GM19452 (cell line): ENCODE results near the gene C21orf91.
A peak's percentile ranks its signal among the peaks of the same experiment; 100 is the strongest.
"Not testable (repeated sequence)": the region's sequence is repeated elsewhere in the genome, so short reads cannot be mapped to it uniquely, and the experiment has no call there.

ENCODE experiments used
- ATAC-seq: cut with Tn5 transposase; IDR thresholded peaks from one replicate; pipeline ENCODE4 v1.9.1; 2021; ENCODE audit not compliant: unreplicated experiment

The C21orf91 gene

DNA sequence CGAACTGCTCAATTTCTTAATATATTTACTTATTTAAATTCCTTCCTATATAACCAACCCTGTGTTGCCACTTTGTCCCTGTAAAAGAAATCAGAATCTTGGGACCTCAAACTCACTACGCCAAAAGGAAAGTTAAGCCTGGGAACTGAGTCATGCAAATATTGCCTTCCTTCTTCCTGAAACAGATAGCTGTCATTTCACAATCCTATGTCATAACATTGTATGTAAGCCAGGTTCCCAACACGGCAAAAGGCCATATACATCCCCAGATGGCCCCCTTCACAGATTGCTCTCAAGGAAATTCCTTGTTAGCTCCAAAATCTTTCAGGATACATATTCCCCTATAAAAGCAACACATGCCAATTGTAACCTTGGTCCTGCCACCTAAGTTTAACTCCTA is 39.7 kb downstream of the C21orf91 start:
- ATAC-seq: no peak

DNA sequence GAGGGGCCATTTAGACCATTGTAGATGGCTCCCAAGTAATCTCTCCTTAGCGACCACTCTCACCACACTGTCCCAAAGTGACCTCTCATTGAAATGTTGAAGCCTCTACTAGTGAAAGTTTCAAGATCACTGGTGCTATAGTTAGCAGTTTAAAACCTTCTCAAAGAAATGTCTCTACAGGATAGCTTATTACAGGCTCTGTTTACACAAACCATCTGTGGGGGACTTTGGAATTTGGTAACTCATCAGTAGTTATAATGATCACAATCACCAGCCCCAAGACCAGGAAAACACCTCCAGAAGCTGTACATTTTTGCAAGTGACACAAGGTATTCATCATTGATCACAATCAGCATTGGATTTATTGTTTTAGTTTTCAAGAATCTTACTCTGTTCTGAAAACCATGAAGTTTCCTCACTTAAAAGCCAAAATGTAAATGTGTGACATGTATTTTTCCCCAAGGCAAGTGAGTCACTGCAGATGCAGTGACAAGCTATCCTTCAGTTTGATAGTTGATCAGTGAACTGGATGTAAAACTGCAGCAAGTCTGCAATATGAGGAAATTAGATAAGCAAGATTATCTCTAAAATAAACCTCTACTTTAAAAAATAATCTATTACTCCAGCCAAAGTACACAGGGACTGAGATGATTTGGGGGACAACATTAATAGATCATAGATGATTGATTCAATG is 41.9 kb downstream of the C21orf91 start:
- no peak for ATAC-seq

GRCh38 chr21:17775431-17776126 is 43.6 kb downstream of the C21orf91 start:
- peak; percentile 67 for ATAC-seq

- ATAC-seq: not testable (repeated sequence)
Measured at GRCh38 chr21:17775021-17775420, 44.1 kb downstream of the C21orf91 start.

DNA sequence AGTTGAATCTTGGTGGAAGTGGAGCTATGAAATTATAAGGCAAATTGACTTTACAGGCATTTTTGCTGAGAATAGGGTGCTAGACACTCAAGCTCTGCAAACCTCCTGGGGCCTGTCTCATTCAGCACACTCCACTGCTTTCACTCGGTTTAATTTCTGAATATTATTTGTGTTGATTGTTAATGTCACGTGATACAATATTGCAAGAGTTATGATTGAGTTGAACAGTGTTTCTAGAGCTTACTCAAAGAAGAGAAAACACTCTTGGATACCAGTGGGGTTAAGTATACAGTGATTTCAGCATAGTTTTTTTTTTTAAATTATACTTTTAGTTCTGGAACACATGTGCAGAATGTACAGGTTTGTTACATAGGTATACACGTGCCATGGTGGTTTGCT is 49.7 kb downstream of the C21orf91 start:
- ATAC-seq: no peak

GRCh38 chr21:17768840-17769446 is 50.2 kb downstream of the C21orf91 start:
- ATAC-seq: no peak

GRCh38 chr21:17765207-17765606 is 53.9 kb downstream of the C21orf91 start:
- ATAC-seq: no peak

- ATAC-seq: no peak
Measured at GRCh38 chr21:17763288-17764037, 55.7 kb downstream of the C21orf91 start.

DNA sequence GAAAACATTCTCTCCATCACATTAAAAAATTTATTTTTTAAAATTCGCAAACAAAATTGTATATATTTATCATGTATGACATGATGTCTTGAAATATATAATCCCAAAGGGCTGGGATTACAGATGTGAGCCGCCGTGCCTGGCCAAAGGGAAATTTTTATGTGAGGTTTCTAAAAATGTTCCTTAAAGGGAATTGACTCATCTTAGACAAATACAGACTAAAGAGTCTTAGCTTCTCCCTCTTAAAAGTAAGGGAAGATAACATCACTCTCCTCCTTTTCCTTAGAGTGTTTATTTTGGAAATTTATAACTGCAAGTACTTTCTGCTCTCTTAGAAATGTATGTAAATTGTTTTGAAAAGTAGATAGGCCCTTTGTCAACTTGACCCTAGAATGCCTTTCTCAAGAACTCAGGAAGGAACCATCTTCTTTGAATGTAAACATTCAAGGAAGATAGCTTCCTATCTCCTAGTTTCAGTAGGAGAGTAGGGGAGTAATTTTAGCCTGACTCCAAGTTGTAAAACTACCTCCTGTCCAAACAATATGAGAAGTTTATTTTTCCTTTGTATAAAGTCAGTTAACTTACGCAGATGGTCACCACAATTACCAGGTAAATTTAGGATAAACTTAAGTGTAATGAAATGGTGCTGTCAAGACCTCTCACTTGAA is 59.5 kb downstream of the C21orf91 start:
- ATAC-seq: no peak

GRCh38 chr21:17758683-17759082 is 60.5 kb downstream of the C21orf91 start:
- no peak for ATAC-seq

GRCh38 chr21:17757671-17758070 is 61.5 kb downstream of the C21orf91 start:
- ATAC-seq: no peak

DNA sequence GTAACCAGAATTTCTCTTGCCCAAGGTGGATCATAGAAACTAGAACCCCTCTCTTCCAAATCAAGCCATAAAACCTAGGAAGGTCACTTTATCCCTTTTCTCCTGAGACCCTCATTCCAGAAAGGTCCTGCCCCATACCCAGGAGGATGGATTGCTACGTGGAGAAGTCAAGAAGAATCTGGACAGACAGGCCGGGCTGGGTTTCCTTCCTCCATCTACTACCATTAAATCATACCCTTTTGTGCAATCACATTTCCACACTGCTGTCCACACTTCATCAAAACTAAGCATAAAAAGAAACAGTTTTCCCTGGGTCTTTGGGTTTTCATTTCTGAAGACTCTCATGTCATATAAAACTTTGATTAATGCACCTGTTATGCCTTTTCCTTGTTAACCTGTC is 65.4 kb downstream of the C21orf91 start:
- ATAC-seq: no peak

DNA sequence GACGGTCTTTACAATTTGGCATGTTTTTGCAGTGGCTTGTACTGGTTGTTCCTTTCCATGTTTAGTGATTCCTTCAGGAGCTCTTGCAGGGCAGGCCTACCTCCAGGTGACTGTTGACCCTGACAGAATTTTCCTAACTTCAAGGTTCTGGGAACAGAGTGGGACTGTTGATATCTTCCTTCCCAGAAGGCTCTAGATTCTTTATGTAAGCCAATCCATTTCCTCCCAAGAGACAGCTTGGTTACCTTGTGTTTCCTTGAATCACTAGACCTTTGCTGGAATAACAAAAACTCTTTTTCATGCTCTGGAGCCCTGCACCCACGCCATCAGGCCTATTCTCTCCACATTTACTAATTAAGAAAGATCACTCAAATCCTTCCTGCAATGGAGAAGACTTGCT is 67.0 kb downstream of the C21orf91 start:
- ATAC-seq: no peak

- no peak for ATAC-seq
Measured at GRCh38 chr21:17746920-17747319, 72.2 kb downstream of the C21orf91 start.

GRCh38 chr21:17745086-17745485 is 74.1 kb downstream of the C21orf91 start:
- no peak for ATAC-seq

- ATAC-seq: no peak
Measured at GRCh38 chr21:17742940-17743592, 76.1 kb downstream of the C21orf91 start.

GRCh38 chr21:17742181-17742580 is 77.0 kb downstream of the C21orf91 start:
- ATAC-seq: no peak
